GM19324 (cell line): ENCODE measurements around the gene PTPN5.
"Not testable (repeated sequence)": the region's sequence is repeated elsewhere in the genome, so short reads cannot be mapped to it uniquely, and the experiment has no call there.

Source experiments
- ATAC-seq: cut with Tn5 transposase; IDR thresholded peaks from one replicate; pipeline ENCODE4 v1.9.1; 2021; ENCODE audit warnings: mild to moderate bottlenecking, moderate library complexity; ENCODE audit not compliant: unreplicated experiment, low FRiP score

PTPN5 gene

GRCh38 chr11:18696638-18697225 is 94.9 kb downstream of the PTPN5 start:
- no peak for ATAC-seq

- no peak for ATAC-seq
Measured at GRCh38 chr11:18692941-18693760, 98.4 kb downstream of the PTPN5 start.

GRCh38 chr11:18691467-18692140 is 100.0 kb downstream of the PTPN5 start:
- ATAC-seq: not testable (repeated sequence)

GRCh38 chr11:18684267-18684666 is 107.3 kb downstream of the PTPN5 start:
- no peak for ATAC-seq

DNA sequence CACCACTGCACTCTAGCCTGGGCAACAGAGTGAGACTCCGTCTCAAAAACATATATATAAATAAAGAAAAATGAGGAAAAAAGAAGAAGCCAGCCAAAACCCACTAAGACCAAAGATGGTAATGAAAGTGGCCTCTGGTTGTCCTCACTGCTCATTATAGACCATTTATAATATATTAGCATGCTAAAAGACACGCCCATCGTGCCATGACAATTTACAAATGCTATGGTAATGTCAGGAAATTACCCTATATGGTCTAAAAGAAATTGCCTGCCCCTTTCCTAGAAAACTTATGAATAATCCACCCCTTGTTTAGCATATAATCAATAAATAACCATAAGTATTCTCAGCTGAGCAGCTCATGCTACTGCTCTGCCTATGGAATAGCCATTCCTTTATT is 109.1 kb downstream of the PTPN5 start:
- ATAC-seq: no peak

- not testable (repeated sequence) for ATAC-seq
Measured at GRCh38 chr11:18681949-18682348, 109.6 kb downstream of the PTPN5 start.
